ENCODE measurements around the gene KIF17. TPM values are rescaled to one million over a fixed set of nuclear protein-coding genes. Genes with fewer than 3 reads are reported as not detected.

KIF17 gene
- total and polyA plus RNA-seq, 2 of the 8 experiments (the other 6 are each of a cell fraction or from before 2014, with no cell fraction given): 6.9 to 10.4 TPM

DNA sequence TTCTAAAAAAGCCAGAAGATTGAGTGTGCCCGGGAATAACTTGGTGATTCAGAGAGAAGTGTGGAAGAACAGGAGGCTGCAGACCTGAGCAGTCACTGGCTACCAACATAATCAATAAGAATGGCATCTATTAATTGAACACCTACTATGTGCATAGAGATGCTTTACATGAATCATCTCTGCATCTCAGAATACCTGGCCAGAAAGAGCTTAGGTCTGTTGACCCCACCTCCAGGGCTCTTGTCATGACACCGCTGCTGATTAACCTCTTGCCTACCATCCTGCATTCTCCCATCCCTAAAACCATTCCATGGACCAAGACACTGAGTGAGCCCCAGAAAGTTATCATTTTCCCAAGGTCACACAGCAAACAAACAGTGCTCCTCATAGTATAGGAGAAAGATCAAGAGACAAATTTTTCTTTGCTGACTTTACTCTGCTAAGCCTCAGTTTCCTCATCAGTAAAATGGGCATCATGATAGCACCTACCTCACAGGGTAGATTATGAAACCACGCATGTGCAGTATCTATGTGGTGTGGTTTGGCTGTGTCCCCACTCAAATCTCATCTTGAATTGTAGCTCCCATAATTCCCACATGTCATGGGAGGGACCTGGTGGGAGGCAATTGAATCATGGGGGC lies 100.8 kb downstream of the KIF17 start (continued):
- TF ChIP-seq NANOG (IDR thresholded peaks at IDR 0.05; ENCODE audit: insufficient read depth, low read depth, low read length, poor library complexity, severe bottlenecking): no peak
- TF ChIP-seq CBX8 (IDR thresholded peaks at IDR 0.05; ENCODE audit: borderline replicate concordance, low read depth, low read length): no peak
- no peak for TF ChIP-seq RAD21 (IDR thresholded peaks at IDR 0.05 in 1 of 2, conservative IDR thresholded peaks at IDR 0.05 in 1 of 2; ENCODE audit: low read depth in 2 of 2, low read length in 2 of 2)
- TF ChIP-seq CTBP2 (IDR thresholded peaks at IDR 0.05; ENCODE audit: borderline replicate concordance, insufficient read depth, insufficient read length, low read length): no peak
